A549 treated with CORT108297 at 1 μM for 4 hours (cell line): ENCODE data around the gene GALNT13. TPM values are rescaled to one million over a fixed set of nuclear protein-coding genes. Genes with fewer than 3 reads are reported as not detected.

ENCODE experiments used
- total RNA-seq: library from RNA; stranded (reverse); fragments of 200-300 nt; extraction: Qiagen RNA extraction; gene quantifications from 5 replicates; pipeline ENCODE4 v1.2.3, GENCODE V29; 2022

GALNT13 gene
- total RNA-seq = 8.4 to 10.9 TPM (median 9.5 TPM) in 5 replicates

GRCh38 chr2:153871231-153872221 lies at the start of gene GALNT13:
TSS of gene GALNT13 (plus strand) at chr2:153871922.

